Progenitor cell of endocrine pancreas (in vitro differentiated cells): Measurements from ENCODE around the gene ZNF678. TPM values are rescaled to one million over a fixed set of nuclear protein-coding genes. Genes with fewer than 3 reads are reported as not detected.

ENCODE experiments used
- DNase-seq: peaks from one replicate; pipeline ENCODE4 v3.0.0; 2021; ENCODE audit warnings: low spot score; ENCODE audit not compliant: unreplicated experiment
- H3K27ac Mint-ChIP-seq: 2 replicates; pipeline ENCODE4 v1.8.0; 2021; ENCODE audit warnings: mild to moderate bottlenecking, moderate library complexity, mixed read lengths
- H3K27me3 Mint-ChIP-seq: 2 replicates; pipeline ENCODE4 v1.8.0; 2021; ENCODE audit warnings: mixed read lengths
- H3K36me3 Mint-ChIP-seq: 2 replicates; pipeline ENCODE4 v1.8.0; 2022; ENCODE audit warnings: mixed read lengths; ENCODE audit not compliant: insufficient read depth
- H3K4me1 Mint-ChIP-seq: 2 replicates; pipeline ENCODE4 v1.8.0; 2021; ENCODE audit warnings: low read depth, mixed read lengths
- H3K4me3 Mint-ChIP-seq: 2 replicates; pipeline ENCODE4 v1.8.0; 2021; ENCODE audit warnings: low read depth, mild to moderate bottlenecking, moderate library complexity, mixed read lengths
- H3K9me3 Mint-ChIP-seq: 2 replicates; pipeline ENCODE4 v1.8.0; 2021; ENCODE audit warnings: low read depth, mixed read lengths
- CTCF ChIP-seq: fragments of 200-600 bp; sonication (generic); IDR thresholded peaks from one replicate; pipeline ENCODE4 v1.5.0; 2021; ENCODE audit warnings: antibody characterized with exemption, mild to moderate bottlenecking; ENCODE audit not compliant: unreplicated experiment
- total RNA-seq: library from RNA; stranded (reverse); gene quantifications from 2 replicates; pipeline ENCODE4 v1.2.1, GENCODE V29; 2021

ZNF678 gene
- total RNA-seq, 1 donor from 2014 or later, result 24.1 TPM

GRCh38 chr1:227607336-227607898 lies 44.1 kb downstream of the ZNF678 start:
- Mint-ChIP-seq H3K36me3 (peaks cover 62% of the 10 kb centered on the region), H3K4me3 (no peak overlapping the region), H3K9me3 (peaks cover 43% of the 10 kb centered on the region), H3K4me1 (no peaks in the 10 kb centered on the region), H3K27ac (no peak overlapping the region), H3K27me3 (no peaks in the 10 kb centered on the region)
- TF ChIP-seq CTCF, result no peak
- no peak for DNase-seq

- no peaks in the 10 kb centered on the region for H3K4me1 Mint-ChIP-seq
- H3K27me3 Mint-ChIP-seq, result no peaks in the 10 kb centered on the region
- no peak for DNase-seq
- peaks cover 47% of the 10 kb centered on the region for H3K9me3 Mint-ChIP-seq
- H3K4me3 Mint-ChIP-seq, result no peak overlapping the region
- no peak overlapping the region for H3K27ac Mint-ChIP-seq
- TF ChIP-seq CTCF, result no peak
- H3K36me3 Mint-ChIP-seq, result peaks cover 69% of the 10 kb centered on the region
Measured at GRCh38 chr1:227612658-227613057, 49.3 kb downstream of the ZNF678 start.

GRCh38 chr1:227613526-227613925 lies 50.2 kb downstream of the ZNF678 start:
- Mint-ChIP-seq H3K27me3 (no peaks in the 10 kb centered on the region), H3K27ac (no peak overlapping the region), H3K4me1 (no peaks in the 10 kb centered on the region), H3K36me3 (peaks cover 76% of the 10 kb centered on the region), H3K4me3 (no peak overlapping the region), H3K9me3 (peaks cover 51% of the 10 kb centered on the region)
- TF ChIP-seq CTCF, result no peak
- no peak for DNase-seq

GRCh38 chr1:227621211-227621610 lies 57.9 kb downstream of the ZNF678 start:
- Mint-ChIP-seq H3K27ac (no peak overlapping the region), H3K9me3 (peaks cover 63% of the 10 kb centered on the region), H3K4me3 (no peak overlapping the region), H3K4me1 (no peaks in the 10 kb centered on the region), H3K36me3 (peaks cover 83% of the 10 kb centered on the region), H3K27me3 (no peaks in the 10 kb centered on the region)
- TF ChIP-seq CTCF, result no peak
- DNase-seq, result no peak

GRCh38 chr1:227622739-227623475 lies 59.6 kb downstream of the ZNF678 start:
- Mint-ChIP-seq H3K4me1 (no peaks in the 10 kb centered on the region), H3K36me3 (peaks cover 86% of the 10 kb centered on the region), H3K27ac (no peak overlapping the region), H3K27me3 (no peaks in the 10 kb centered on the region), H3K4me3 (no peak overlapping the region), H3K9me3 (peaks cover 66% of the 10 kb centered on the region)
- TF ChIP-seq CTCF, result no peak
- no peak for DNase-seq
